C4-2B (cell line): ENCODE results near the gene TMSB15C.

Experiments
- ZFX ChIP-seq: fragments of 450-650 bp; IDR thresholded peaks from 2 replicates; pipeline ENCODE4 v1.6.1; 2017
- TF ChIP-seq, protein P1 (sequence below): fragments of 450-650 bp; conservative IDR thresholded peaks from 2 replicates; pipeline ENCODE4 v1.5.1; 2017; ENCODE audit warnings: mild to moderate bottlenecking

DNA sequence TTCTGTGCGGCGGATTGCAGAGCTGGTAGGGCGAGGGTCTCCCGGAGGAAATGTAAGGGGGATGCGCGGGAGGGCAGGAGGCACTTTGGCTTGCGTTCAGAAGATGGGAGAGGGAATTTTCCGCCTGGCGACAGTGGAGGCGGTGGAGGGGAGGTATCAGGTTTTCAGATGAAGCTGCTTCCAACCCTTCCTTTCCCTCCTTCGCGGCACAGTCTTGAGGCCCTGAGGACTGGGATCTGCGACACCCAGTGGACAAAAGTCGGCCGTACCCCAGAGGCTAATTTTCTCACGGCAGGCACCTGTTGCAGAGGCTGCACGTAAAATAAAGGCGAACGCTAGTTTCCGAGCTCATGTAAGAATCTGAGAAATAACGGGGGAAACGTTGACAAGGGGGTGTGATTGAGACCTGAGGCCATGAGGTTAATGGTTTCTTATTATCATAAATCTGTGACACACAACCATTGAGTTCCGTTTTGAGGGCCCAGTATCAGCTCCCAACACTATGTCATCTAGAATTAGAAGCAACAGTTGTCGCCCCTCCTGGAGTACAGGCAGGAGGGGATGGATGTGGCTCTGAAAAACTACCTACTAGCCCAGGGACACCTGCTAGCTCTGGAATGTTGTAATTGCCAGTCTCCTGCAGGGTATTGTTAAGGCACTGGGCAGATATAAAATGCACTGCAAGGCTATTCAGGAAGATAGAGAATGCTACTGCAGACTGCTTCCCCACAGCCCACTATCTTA lies 37.4 kb upstream of the TMSB15C start:
- TF ChIP-seq, protein P1, sequence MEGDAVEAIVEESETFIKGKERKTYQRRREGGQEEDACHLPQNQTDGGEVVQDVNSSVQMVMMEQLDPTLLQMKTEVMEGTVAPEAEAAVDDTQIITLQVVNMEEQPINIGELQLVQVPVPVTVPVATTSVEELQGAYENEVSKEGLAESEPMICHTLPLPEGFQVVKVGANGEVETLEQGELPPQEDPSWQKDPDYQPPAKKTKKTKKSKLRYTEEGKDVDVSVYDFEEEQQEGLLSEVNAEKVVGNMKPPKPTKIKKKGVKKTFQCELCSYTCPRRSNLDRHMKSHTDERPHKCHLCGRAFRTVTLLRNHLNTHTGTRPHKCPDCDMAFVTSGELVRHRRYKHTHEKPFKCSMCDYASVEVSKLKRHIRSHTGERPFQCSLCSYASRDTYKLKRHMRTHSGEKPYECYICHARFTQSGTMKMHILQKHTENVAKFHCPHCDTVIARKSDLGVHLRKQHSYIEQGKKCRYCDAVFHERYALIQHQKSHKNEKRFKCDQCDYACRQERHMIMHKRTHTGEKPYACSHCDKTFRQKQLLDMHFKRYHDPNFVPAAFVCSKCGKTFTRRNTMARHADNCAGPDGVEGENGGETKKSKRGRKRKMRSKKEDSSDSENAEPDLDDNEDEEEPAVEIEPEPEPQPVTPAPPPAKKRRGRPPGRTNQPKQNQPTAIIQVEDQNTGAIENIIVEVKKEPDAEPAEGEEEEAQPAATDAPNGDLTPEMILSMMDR = peak; percentile 70
- TF ChIP-seq ZFX = no peak
